Bronchial epithelial cell (primary cell): ENCODE results near the gene INTS13. TPM values are rescaled to one million over a fixed set of nuclear protein-coding genes. Genes with fewer than 3 reads are reported as not detected.
"Not testable (repeated sequence)": the region's sequence is repeated elsewhere in the genome, so short reads cannot be mapped to it uniquely, and the experiment has no call there.

Source experiments
- DNase-seq: peaks from one replicate; pipeline ENCODE4 v3.0.0-alpha.2; 2010; ENCODE audit warnings: low read depth
- FAIRE-seq: peaks from 2 replicates; lab custom pipeline; 2011; peaks lifted over from hg19 to GRCh38; lab: Jason Lieb, UNC
- H3K27me3 ChIP-seq: 2 replicates; pipeline ENCODE4 v1.5.1; 2011; ENCODE audit warnings: low read length; ENCODE audit not compliant: control insufficient read depth, insufficient read depth
- H3K36me3 ChIP-seq: 2 replicates; pipeline ENCODE4 v1.5.1; 2011; ENCODE audit warnings: low read length; ENCODE audit not compliant: control insufficient read depth, insufficient read depth
- H3K4me3 ChIP-seq: 2 replicates; pipeline ENCODE4 v1.5.1; 2011; ENCODE audit warnings: mild to moderate bottlenecking, low read depth, low read length, control low read depth
- CTCF ChIP-seq: IDR thresholded peaks from 2 replicates; pipeline ENCODE4 v1.5.1; 2011; ENCODE audit warnings: mild to moderate bottlenecking, moderate library complexity, low read length, control low read depth, inconsistent platforms; ENCODE audit not compliant: insufficient read depth, severe bottlenecking
- total RNA-seq: library from RNA; depleted of rRNA; stranded (reverse); fragments of >200 nt; gene quantifications from 2 replicates; pipeline ENCODE4 v1.2.1, GENCODE V29; 2014

Gene INTS13
- total RNA-seq, 1 donor from 2014 or later: 19.7 TPM

DNA sequence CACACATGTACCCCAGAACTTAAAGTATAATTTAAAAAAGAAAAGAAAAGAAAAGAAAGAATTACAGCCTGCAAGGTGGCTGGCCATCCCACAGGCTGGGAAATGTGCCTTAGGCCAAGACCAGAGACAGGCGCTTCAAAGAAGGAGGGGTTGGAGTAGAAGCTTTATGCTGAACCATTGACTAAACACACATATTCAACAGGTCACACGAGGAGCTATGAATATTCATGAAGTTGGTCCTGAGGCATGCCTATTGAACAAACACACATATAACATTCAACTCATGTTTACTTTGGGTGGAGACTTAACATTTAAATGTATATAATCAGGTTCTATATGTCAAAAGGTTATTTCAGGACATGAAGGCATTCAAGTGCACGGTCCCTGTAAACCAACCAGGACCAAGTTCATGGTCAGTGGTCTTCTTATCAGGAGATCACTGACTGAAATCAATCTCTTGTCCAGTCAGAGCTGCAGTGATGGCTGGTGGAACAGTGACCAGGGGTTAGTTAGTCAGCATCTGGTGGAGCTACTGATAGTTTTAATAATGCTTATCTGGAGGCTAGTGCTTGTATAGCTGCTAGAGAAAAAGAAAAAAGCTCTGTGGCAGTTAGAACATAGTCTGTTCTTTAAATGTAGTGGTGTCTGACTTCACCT lies 69.2 kb downstream of the INTS13 start:
- H3K36me3 ChIP-seq: no peaks in the 10 kb centered on the region
- DNase-seq (no peak), FAIRE-seq (no peak)
- H3K27me3 ChIP-seq: no peaks in the 10 kb centered on the region
- no peak for TF ChIP-seq CTCF
- H3K4me3 ChIP-seq: no peak overlapping the region

DNA sequence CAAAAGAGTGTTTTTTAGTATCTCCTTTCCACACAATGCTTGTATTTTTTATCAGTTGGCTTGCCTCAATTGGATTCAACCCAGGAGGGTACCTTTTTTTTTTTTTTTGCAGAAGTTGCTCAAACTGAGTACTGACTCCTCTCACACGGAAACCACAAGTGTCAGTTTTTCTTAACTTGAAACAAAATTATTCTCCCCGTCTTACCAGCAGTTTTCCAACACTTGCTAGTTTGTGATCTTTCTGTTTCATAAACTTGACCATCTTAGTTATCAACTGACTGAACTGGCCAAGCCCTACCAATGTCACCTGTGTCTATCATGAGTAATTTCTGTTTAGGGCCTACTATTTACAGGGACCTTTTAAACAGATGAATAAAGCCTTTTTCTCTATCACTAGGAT lies 70.7 kb downstream of the INTS13 start:
- no peaks in the 10 kb centered on the region for H3K27me3 ChIP-seq
- DNase-seq (no peak), FAIRE-seq (no peak)
- H3K4me3 ChIP-seq: no peak overlapping the region
- TF ChIP-seq CTCF: no peak
- no peaks in the 10 kb centered on the region for H3K36me3 ChIP-seq

DNA sequence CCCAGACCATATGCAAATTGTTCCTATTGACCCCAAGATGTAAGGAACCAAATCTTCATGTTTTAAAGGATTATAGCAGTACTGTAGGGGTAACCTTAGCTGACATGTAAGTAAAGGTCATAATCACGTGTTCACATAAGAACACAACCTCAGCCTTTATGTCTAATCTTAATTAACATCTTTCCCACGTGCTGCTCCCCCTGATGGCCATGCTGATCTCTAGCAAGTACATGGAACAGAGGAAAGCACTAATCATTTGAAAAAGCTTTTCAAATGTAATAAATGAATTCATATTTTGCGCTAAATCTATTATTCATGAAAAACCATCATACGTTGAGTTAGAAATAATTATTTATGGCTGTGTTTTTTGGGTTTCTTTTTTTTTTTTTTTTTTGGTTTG lies 74.3 kb downstream of the INTS13 start:
- DNase-seq: peak; percentile 28
- H3K36me3 ChIP-seq: no peaks in the 10 kb centered on the region
- no peak overlapping the region for H3K4me3 ChIP-seq
- peak; percentile 39 for TF ChIP-seq CTCF
- H3K27me3 ChIP-seq: no peaks in the 10 kb centered on the region
- FAIRE-seq: no peak

DNA sequence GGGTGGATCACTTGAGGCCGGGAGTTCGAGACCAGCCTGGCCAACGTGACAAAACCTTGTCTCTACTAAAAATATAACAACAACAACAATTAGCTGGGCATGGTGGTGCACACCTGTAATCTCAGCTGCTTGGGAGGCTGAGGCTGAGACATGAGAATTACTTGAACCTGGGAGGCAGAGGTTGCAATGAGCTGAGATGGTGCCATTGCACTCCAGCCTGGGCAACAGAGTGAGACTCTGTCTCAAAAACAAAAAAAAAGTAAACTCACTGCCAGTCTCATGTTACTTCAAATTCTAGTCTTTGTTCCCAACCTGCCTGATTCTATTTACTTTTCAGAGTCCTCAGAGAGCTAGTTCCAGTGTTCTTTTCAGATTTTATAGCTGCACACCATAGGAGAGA lies 75.0 kb downstream of the INTS13 start:
- H3K27me3 ChIP-seq, H3K4me3 ChIP-seq, FAIRE-seq, H3K36me3 ChIP-seq, DNase-seq: not testable (repeated sequence)

GRCh38 chr12:26861690-26862089 lies 76.1 kb downstream of the INTS13 start:
- TF ChIP-seq CTCF: no peak
- DNase-seq: no peak
- Histone ChIP-seq H3K36me3 (no peaks in the 10 kb centered on the region), H3K4me3 (no peak overlapping the region), H3K27me3 (no peaks in the 10 kb centered on the region)
- no peak for FAIRE-seq

DNA sequence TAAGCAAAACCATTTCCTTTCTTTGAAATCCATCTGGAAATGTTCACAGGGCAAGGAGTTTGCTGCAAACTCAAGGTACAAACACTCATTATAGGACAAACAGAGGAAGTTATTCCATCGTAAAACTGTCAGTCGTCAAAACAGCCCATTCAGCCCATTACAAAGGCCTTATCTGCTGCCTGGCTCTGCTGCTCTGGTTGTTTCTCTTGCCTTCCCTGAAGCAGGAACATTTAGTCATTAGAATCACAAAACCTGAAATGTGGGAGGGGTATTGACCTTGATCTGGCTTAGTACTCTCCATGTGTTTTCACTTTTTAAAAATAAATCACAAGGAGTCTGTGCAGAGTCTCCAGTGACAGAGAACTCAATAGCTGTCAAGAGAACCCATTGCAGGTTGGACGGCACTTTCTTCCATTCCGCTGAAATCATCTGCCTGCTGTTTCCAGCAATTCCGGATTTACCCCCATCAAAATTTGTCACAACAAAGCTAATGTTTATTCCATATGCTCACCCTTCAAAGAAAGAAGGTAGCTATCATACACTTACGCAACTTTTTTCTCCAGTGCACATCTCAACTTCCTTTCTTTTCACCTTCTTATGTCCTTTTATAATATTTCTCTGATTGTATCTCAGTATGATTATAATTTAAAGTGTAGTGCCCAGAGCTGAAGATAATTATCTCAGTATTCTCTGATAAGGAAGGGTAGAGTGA lies 80.2 kb downstream of the INTS13 start:
- no peak for TF ChIP-seq CTCF
- Histone ChIP-seq H3K27me3 (no peaks in the 10 kb centered on the region), H3K36me3 (no peaks in the 10 kb centered on the region), H3K4me3 (no peak overlapping the region)
- FAIRE-seq: no peak
- no peak for DNase-seq
